Measurements from ENCODE around the gene TRIM8. TPM values are rescaled to one million over a fixed set of nuclear protein-coding genes. Genes with fewer than 3 reads are reported as not detected.

Gene TRIM8
- total and polyA plus RNA-seq, 9 of the 15 experiments (the other 6 are each of a cell fraction or from before 2014, with no cell fraction given), result 1.7 to 26.0 (median 9.1) TPM

- H3K9me3 ChIP-seq (replicated peaks; ENCODE audit: control insufficient read depth, insufficient read depth, low read depth, low read length), result no peaks in the 10 kb centered on the region
- no peak for DNase-seq (ENCODE audit: extremely low read depth in 1 of 4, low spot score in 3 of 4)
- no TSS peak for BruUV-seq (replicated peaks)
- H3K36me3 ChIP-seq (ENCODE audit: control insufficient read depth, insufficient read depth, low read length), result peaks cover 6% of the 10 kb centered on the region; the same call in 2 of the 3 replicates
- no peaks in the 10 kb centered on the region for H3K27me3 ChIP-seq (ENCODE audit: control insufficient read depth in 2 of 2, insufficient read depth in 2 of 2, low read length in 2 of 2)
- H3K9ac ChIP-seq (ENCODE audit: insufficient read depth in 1 of 2, low read depth in 2 of 2, low read length in 2 of 2), result peak overlapping the region in 1 of 2 experiments; percentile 78; a peak in 2 of 4 replicates
- TF ChIP-seq USF2 (CRISPR knock-in tag; IDR thresholded peaks at IDR 0.05) (no peak), TAF15 (IDR thresholded peaks at IDR 0.05; ENCODE audit: low read depth, low read length) (no peak), HDAC2 (IDR thresholded peaks at IDR 0.05) (no peak), HMGN3 (IDR thresholded peaks at IDR 0.05; ENCODE audit: borderline replicate concordance, extremely low read depth, insufficient read length, low read depth, low read length) (no peak)
- H3K9me1 ChIP-seq (ENCODE audit: control insufficient read depth, insufficient read depth, low read length), result no peaks in the 10 kb centered on the region
- H3K79me2 ChIP-seq (ENCODE audit: control insufficient read depth, insufficient read depth, low read length), result no peaks in the 10 kb centered on the region
- no peak overlapping the region for H3K27ac ChIP-seq (ENCODE audit: extremely low read depth, low read depth, low read length)
- H3K4me3 ChIP-seq, result no peak overlapping the region
- intact Hi-C loops (cut with micrococcal nuclease), result no loop called here
- H3K4me2 ChIP-seq (ENCODE audit: insufficient read depth, low read length), result no peak overlapping the region
- in situ Hi-C loops (cut with MboI), result loop anchor here (25.0 kb wide), 1 partner anchor 783 kb away; the partner anchor contains the start of gene KCNIP2
- H4K20me1 ChIP-seq (replicated peaks; ENCODE audit: control insufficient read depth, insufficient read depth, low read length), result no peaks in the 10 kb centered on the region
- ChIA-PET POLR2A (interaction anchor here (1.0 to 1.5 kb wide), 2 partner anchors 10 to 25 kb away, joined by 4 read pairs; partner anchors contain the start of gene TRIM8), CTCF (ENCODE audit: low intra/inter-chr PET ratio) (no interaction called here)
- 29% methylated on average over 2 of the region's 5 CpGs for WGBS (ENCODE audit: insufficient coverage, low coverage, missing lambda C conversion rate)
- no peak; the same call in 2 of the 3 replicates for ATAC-seq
- FAIRE-seq, result no peak
- peaks cover 2 to 29% of the 10 kb centered on the region in 2 experiments; a peak in 4 of 5 replicates for H3K4me1 ChIP-seq (replicated peaks in 1 of 2; ENCODE audit: control insufficient read depth in 2 of 2, insufficient read depth in 2 of 2, low read length in 2 of 2)
- no peak overlapping the region for H2AFZ ChIP-seq (ENCODE audit: low read depth, low read length)
Observed at GRCh38 chr10:102620138-102620590, 24.1 kb upstream of the TRIM8 start.
